ENCODE data around the gene ADAP1. TPM values are rescaled to one million over a fixed set of nuclear protein-coding genes. Genes with fewer than 3 reads are reported as not detected.

Gene ADAP1
- total and polyA plus RNA-seq, 7 donors = 11.4 to 157 (median 72.6) TPM

DNA sequence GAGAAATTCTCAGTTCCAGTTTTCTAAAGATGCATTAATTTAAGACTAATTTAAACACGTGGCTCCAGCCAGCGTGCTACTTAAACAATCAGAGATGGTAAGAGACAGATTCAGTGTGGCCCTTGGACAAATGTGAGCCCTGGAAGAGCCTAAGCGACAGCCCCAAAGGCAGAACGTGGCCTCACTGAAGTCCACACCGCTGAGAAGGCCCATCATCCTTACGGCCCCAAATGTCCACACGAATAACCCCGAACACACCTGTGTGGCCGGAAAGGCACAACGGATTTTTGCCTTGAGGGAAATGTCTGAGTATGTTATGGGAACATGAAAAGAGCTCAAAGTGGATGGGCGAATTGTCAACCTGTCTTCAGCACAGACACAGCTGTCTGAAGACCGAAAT lies 17.6 kb upstream of the ADAP1 start:
- Histone ChIP-seq H3K4me3 (no peak overlapping the region), H3K27ac (no peak overlapping the region), H3K4me1 (peaks cover 0 to 29% (median 28%) of the 10 kb centered on the region in 4 donors), H3K36me3 (peaks cover 17 to 59% (median 30%) of the 10 kb centered on the region in 4 donors), H3K9me3 (no peaks in the 10 kb centered on the region), H3K27me3 (no peaks in the 10 kb centered on the region)
- DNase-seq = no peak
- intact Hi-C loops (cut with DNase I) = no loop called here
- WGBS, 2 donors = 87 to 93% methylated on average over 12 of the region's 12 CpGs
- no peak for TF ChIP-seq POLR2AphosphoS5 (IDR thresholded peaks at IDR 0.05)
- TF ChIP-seq, protein P1, sequence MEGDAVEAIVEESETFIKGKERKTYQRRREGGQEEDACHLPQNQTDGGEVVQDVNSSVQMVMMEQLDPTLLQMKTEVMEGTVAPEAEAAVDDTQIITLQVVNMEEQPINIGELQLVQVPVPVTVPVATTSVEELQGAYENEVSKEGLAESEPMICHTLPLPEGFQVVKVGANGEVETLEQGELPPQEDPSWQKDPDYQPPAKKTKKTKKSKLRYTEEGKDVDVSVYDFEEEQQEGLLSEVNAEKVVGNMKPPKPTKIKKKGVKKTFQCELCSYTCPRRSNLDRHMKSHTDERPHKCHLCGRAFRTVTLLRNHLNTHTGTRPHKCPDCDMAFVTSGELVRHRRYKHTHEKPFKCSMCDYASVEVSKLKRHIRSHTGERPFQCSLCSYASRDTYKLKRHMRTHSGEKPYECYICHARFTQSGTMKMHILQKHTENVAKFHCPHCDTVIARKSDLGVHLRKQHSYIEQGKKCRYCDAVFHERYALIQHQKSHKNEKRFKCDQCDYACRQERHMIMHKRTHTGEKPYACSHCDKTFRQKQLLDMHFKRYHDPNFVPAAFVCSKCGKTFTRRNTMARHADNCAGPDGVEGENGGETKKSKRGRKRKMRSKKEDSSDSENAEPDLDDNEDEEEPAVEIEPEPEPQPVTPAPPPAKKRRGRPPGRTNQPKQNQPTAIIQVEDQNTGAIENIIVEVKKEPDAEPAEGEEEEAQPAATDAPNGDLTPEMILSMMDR (IDR thresholded peaks at IDR 0.05) = no peak
- TF ChIP-seq EP300 (IDR thresholded peaks at IDR 0.05) = no peak
- no peak for TF ChIP-seq POLR2A (IDR thresholded peaks at IDR 0.05)

DNA sequence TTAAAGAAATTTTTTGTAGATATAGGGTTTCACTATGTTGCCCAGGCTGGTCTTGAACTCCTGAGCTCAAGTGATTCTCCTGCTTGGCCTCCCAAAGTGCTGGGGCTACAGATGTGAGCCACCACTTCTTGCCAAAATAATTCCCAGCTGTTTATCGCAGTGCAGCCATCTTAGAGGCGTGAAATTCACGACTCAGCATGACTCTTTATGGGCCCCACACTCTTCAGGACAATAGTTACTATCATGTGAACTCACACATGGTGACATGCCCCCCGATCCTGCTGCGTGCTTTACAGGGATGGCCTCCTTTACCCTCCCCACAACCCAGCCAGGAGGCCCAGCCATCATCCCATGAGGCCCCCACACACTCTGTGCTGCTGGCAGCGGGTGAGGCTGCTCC lies 16.3 kb upstream of the ADAP1 start:
- Histone ChIP-seq H3K4me1 (peaks cover 0 to 35% (median 32%) of the 10 kb centered on the region in 4 donors), H3K36me3 (peaks cover 17 to 65% (median 31%) of the 10 kb centered on the region in 4 donors), H3K9me3 (no peaks in the 10 kb centered on the region), H3K27ac (no peak overlapping the region), H3K27me3 (no peaks in the 10 kb centered on the region), H3K4me3 (no peak overlapping the region)
- intact Hi-C loops (cut with DNase I) = no loop called here
- 87 to 92% methylated on average over 6 of the region's 6 CpGs for WGBS, 2 donors
- TF ChIP-seq POLR2A (IDR thresholded peaks at IDR 0.05) (no peak), POLR2AphosphoS5 (IDR thresholded peaks at IDR 0.05) (no peak)
- TF ChIP-seq, protein P1 (IDR thresholded peaks at IDR 0.05) = no peak
- DNase-seq = no peak

DNA sequence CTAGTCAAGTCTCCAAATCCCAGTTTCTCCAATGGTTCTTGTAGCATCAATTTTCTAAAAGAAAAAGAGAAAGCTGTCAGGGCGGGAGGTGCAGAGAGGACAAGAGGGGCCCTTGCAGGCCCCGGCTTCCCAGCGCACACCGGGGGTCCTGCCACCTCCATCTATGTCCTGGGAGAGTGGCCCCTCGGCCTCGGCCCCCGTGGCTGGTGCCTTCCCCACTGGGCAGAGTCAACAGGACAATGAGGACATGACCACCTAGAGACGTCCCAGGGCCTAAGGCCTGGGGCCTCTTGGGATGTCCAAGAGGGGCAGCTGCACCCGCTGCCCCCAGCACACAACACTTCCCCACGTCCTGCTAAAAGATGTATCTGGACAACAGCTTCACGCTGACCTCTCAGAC lies 14.9 kb upstream of the ADAP1 start:
- WGBS, 2 donors = 88 to 94% methylated on average over 11 of the region's 11 CpGs
- peaks cover 17 to 65% (median 31%) of the 10 kb centered on the region in 4 donors for H3K36me3 ChIP-seq
- no peak for TF ChIP-seq EP300 (IDR thresholded peaks at IDR 0.05)
- TF ChIP-seq, protein P1 (IDR thresholded peaks at IDR 0.05) = no peak
- no peak for TF ChIP-seq POLR2A (IDR thresholded peaks at IDR 0.05)
- TF ChIP-seq POLR2AphosphoS5 (IDR thresholded peaks at IDR 0.05) = no peak
- H3K27me3 ChIP-seq = no peaks in the 10 kb centered on the region
- H3K9me3 ChIP-seq = no peaks in the 10 kb centered on the region
- DNase-seq = no peak
- H3K4me1 ChIP-seq = peaks cover 0 to 40% (median 39%) of the 10 kb centered on the region in 4 donors
- no peak overlapping the region for H3K27ac ChIP-seq
- no peak overlapping the region for H3K4me3 ChIP-seq
- intact Hi-C loops (cut with DNase I) = no loop called here

DNA sequence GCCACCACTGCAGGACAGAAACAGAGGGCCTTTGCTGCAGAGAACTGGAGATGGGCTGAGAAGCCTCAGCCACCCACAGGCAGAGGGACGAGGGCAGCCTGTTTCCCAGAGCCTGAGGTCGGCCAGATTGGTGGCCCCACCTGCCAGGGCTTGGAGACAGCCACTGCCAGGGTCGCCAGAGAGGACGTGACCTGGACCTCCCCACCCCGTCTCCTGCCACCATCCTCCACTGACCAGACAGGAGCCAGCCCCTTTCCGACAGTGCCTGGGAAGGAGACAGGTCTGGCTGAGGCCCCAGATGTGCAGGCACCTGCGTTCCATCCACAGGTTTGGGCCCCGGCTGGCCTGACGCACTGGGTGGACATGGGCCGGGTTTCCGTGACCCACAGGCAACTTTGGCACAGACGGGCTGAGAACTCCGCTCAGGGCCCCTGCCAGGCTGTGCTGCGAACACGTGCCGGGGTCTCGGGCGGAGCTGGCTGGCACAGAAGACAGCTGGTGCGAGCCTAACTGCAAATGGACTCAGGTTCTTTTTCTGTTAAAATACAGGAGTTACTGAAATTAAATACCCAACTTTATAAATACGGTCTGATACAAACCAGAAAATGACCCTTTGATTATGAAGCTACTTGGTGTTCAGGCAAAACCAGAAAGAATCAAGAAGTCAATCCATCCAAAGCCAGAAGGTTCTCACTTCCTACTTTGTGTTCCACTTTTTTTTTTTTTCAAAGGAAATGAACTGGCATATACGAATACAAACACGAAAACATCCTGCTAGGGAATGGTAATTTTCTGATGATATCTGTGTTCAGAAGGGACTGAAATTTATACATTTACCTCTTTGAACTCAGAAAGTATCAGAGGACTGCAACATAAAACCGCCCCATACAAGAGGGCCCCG lies 14.0 kb upstream of the ADAP1 start:
- Histone ChIP-seq H3K27ac (no peak overlapping the region), H3K36me3 (peaks cover 17 to 65% (median 31%) of the 10 kb centered on the region in 4 donors), H3K27me3 (no peaks in the 10 kb centered on the region), H3K4me3 (no peak overlapping the region), H3K9me3 (no peaks in the 10 kb centered on the region), H3K4me1 (peaks cover 0 to 40% (median 39%) of the 10 kb centered on the region in 4 donors)
- no peak for DNase-seq
- intact Hi-C loops (cut with DNase I) = no loop called here
- WGBS, 2 donors = 89 to 92% methylated on average over 24 of the region's 24 CpGs
- no peak for TF ChIP-seq EP300 (IDR thresholded peaks at IDR 0.05)
- TF ChIP-seq POLR2A (IDR thresholded peaks at IDR 0.05) = no peak
- no peak for TF ChIP-seq POLR2AphosphoS5 (IDR thresholded peaks at IDR 0.05)
- TF ChIP-seq, protein P1 (IDR thresholded peaks at IDR 0.05) = no peak

Data from sigmoid colon (tissue), 7 donors.